Keratinocyte (primary cell): ENCODE measurements around the gene TIFAB. TPM values are rescaled to one million over a fixed set of nuclear protein-coding genes. Genes with fewer than 3 reads are reported as not detected.

ENCODE experiments used
- DNase-seq: peaks from one replicate; pipeline ENCODE4 v3.0.0-alpha.2; 2011; ENCODE audit warnings: low read depth, missing footprints, low spot score
- FAIRE-seq: peaks from 2 replicates; lab custom pipeline; 2011; peaks lifted over from hg19 to GRCh38; lab: Jason Lieb, UNC
- H2AFZ ChIP-seq: 2 replicates; pipeline ENCODE4 v1.6.0; 2012; ENCODE audit warnings: low read length, control low read depth, inconsistent platforms; ENCODE audit not compliant: control insufficient read depth
- H3K27ac ChIP-seq: 2 replicates; pipeline ENCODE4 v1.5.1; 2011; ENCODE audit warnings: low read length; ENCODE audit not compliant: control insufficient read depth, insufficient read depth
- H3K27me3 ChIP-seq: 3 replicates; pipeline ENCODE4 v1.6.0; 2011; ENCODE audit warnings: low read length; ENCODE audit not compliant: control insufficient read depth, insufficient read depth; ENCODE audit errors: extremely low read depth
- H3K36me3 ChIP-seq, 2 experiments: 2 replicates in 1 of 2; 3 replicates in 1 of 2; pipeline ENCODE4 v1.5.1; 2011; ENCODE audit warnings: low read length in 2 of 2, mild to moderate bottlenecking in 1 of 2; ENCODE audit not compliant: control insufficient read depth in 2 of 2, insufficient read depth in 2 of 2; ENCODE audit errors: extremely low read depth in 1 of 2
- H3K4me1 ChIP-seq: 3 replicates; pipeline ENCODE4 v1.5.1; 2011; ENCODE audit warnings: low read length; ENCODE audit not compliant: control insufficient read depth, insufficient read depth; ENCODE audit errors: extremely low read depth
- H3K4me2 ChIP-seq: 3 replicates; pipeline ENCODE4 v1.6.0; 2011; ENCODE audit warnings: low read depth, low read length; ENCODE audit not compliant: control insufficient read depth, insufficient read depth; ENCODE audit errors: extremely low read depth
- H3K4me3 ChIP-seq, 3 experiments: fragments of 200-600 bp in 1 of 3; sonication (generic) in 1 of 3; 2 replicates in 2 of 3; 3 replicates in 1 of 3; pipeline ENCODE4 v1.5.1; 2011 to 2016; ENCODE audit warnings: low read length in 3 of 3, mild to moderate bottlenecking in 3 of 3, control low read depth in 2 of 3, inconsistent platforms in 1 of 3, low read depth in 1 of 3, mixed read lengths in 1 of 3, mixed run types in 1 of 3, moderate library complexity in 1 of 3; ENCODE audit not compliant: control insufficient read depth in 2 of 3, insufficient read depth in 2 of 3; ENCODE audit errors: extremely low read depth in 1 of 3
- H3K79me2 ChIP-seq: 2 replicates; pipeline ENCODE4 v1.6.0; 2012; ENCODE audit warnings: low read length; ENCODE audit not compliant: control insufficient read depth, insufficient read depth
- H3K9ac ChIP-seq: 3 replicates; pipeline ENCODE4 v1.6.0; 2011; ENCODE audit warnings: low read length; ENCODE audit not compliant: control insufficient read depth, insufficient read depth; ENCODE audit errors: extremely low read depth
- H3K9me1 ChIP-seq: 3 replicates; pipeline ENCODE4 v1.6.0; 2011; ENCODE audit warnings: low read length; ENCODE audit not compliant: control insufficient read depth, insufficient read depth; ENCODE audit errors: extremely low read depth
- H3K9me3 ChIP-seq: 2 replicates; pipeline ENCODE4 v1.5.1; 2012; ENCODE audit warnings: low read depth, low read length; ENCODE audit not compliant: control insufficient read depth
- H4K20me1 ChIP-seq: 3 replicates; pipeline ENCODE4 v1.6.0; 2011; ENCODE audit warnings: low read length; ENCODE audit not compliant: control insufficient read depth, insufficient read depth; ENCODE audit errors: extremely low read depth
- EZH2 ChIP-seq: IDR thresholded peaks from one replicate; pipeline ENCODE4 v1.6.1; 2012; ENCODE audit warnings: inconsistent platforms, mild to moderate bottlenecking, low read length, moderate library complexity
- dilution Hi-C: fragments of 300-500 bp; cut with MboI; formaldehyde crosslinking; loops from one replicate; pipeline ENCODE4 v1.7.0; 2020; ENCODE audit warnings: low sequenced_read_pairs; ENCODE audit not compliant: extremely low pct_ligation_motif_present
- polyA plus RNA-seq, 5 experiments: library from polyadenylated mRNA; depleted of rRNA in 3 of 5; stranded (reverse) in 3 of 5; stranded (forward) in 1 of 5; unstranded in 1 of 5; fragments of >200 nt; gene quantifications; 1 replicate in 1 of 5; 2 replicates in 3 of 5; 3 replicates in 1 of 5; pipeline versions ENCODE4 v1.2.1 to v1.2.3, GENCODE V29; 2011 to 2012; ENCODE audit warnings: missing spikeins in 2 of 5, low read depth in 1 of 5, low replicate concordance in 1 of 5
- TF ChIP-seq, protein P1 (sequence below), 3 experiments: IDR thresholded peaks in 1 of 3; conservative IDR thresholded peaks in 1 of 3; optimal IDR thresholded peaks in 1 of 3; 2 replicates in 2 of 3; 3 replicates in 1 of 3; pipeline versions ENCODE3 to v1.5.1; 2011; ENCODE audit warnings: low read length in 3 of 3, mild to moderate bottlenecking in 3 of 3, moderate library complexity in 2 of 3, control low read depth in 1 of 3, inconsistent platforms in 1 of 3; ENCODE audit not compliant: insufficient read depth in 2 of 3; ENCODE audit errors: extremely low read depth in 1 of 3

The TIFAB gene
- polyA plus RNA-seq, 1 donor (not counting 4 experiments of a cell fraction or from before 2014, with no cell fraction given) = not detected

DNA sequence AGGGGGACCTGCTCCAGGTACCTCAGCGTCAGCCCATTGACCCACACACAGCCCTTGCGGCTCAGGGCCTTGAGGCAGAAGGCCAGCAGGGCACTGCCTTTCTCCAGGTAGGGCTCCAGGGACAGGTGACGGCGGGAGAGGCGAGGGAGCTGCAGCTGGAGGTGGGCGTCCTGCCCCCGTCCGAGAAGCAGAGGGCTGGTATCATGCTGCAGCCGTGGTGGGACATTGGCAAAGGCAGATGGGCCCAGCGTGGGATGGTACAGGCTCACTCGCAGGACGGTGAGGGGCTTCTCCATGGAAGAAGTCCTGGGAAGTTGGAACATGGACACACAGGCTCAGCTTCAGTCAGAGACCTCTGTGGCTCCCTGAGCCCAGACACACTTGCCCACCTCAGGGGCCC lies 2.5 kb downstream of the TIFAB start:
- Histone ChIP-seq H2AFZ (no peak overlapping the region), H3K79me2 (no peaks in the 10 kb centered on the region), H3K4me3 (no peak overlapping the region), H3K36me3 (no peaks in the 10 kb centered on the region), H3K4me2 (no peak overlapping the region), H4K20me1 (no peaks in the 10 kb centered on the region), H3K27ac (no peak overlapping the region), H3K4me1 (no peaks in the 10 kb centered on the region), H3K9me1 (no peaks in the 10 kb centered on the region), H3K9ac (no peak overlapping the region), H3K27me3 (peaks cover 41% of the 10 kb centered on the region), H3K9me3 (no peaks in the 10 kb centered on the region)
- TF ChIP-seq, protein P1, sequence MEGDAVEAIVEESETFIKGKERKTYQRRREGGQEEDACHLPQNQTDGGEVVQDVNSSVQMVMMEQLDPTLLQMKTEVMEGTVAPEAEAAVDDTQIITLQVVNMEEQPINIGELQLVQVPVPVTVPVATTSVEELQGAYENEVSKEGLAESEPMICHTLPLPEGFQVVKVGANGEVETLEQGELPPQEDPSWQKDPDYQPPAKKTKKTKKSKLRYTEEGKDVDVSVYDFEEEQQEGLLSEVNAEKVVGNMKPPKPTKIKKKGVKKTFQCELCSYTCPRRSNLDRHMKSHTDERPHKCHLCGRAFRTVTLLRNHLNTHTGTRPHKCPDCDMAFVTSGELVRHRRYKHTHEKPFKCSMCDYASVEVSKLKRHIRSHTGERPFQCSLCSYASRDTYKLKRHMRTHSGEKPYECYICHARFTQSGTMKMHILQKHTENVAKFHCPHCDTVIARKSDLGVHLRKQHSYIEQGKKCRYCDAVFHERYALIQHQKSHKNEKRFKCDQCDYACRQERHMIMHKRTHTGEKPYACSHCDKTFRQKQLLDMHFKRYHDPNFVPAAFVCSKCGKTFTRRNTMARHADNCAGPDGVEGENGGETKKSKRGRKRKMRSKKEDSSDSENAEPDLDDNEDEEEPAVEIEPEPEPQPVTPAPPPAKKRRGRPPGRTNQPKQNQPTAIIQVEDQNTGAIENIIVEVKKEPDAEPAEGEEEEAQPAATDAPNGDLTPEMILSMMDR (optimal IDR thresholded peaks at IDR 0.05 in 1 of 3, IDR thresholded peaks at IDR 0.05 in 1 of 3, conservative IDR thresholded peaks at IDR 0.05 in 1 of 3; ENCODE audit: extremely low read depth in 1 of 3, insufficient read depth in 2 of 3, low read length in 3 of 3) = no peak
- TF ChIP-seq EZH2 = no peak
- FAIRE-seq (no peak), DNase-seq (no peak)
- dilution Hi-C loops = loop anchor here (25.0 kb wide), 1 partner anchor 388 kb away; the partner anchor contains the start of gene SLC25A48

- H3K4me2 ChIP-seq = no peak overlapping the region
- no peak overlapping the region for H3K9ac ChIP-seq
- no peak for DNase-seq
- no peak overlapping the region for H3K4me3 ChIP-seq
- no peaks in the 10 kb centered on the region for H3K9me1 ChIP-seq
- no peaks in the 10 kb centered on the region for H3K79me2 ChIP-seq
- no peak overlapping the region for H3K27ac ChIP-seq
- H3K27me3 ChIP-seq = peaks cover 41% of the 10 kb centered on the region
- H3K9me3 ChIP-seq = no peaks in the 10 kb centered on the region
- no peaks in the 10 kb centered on the region for H4K20me1 ChIP-seq
- dilution Hi-C loops = no loop called here
- FAIRE-seq = no peak
- no peaks in the 10 kb centered on the region for H3K36me3 ChIP-seq
- no peaks in the 10 kb centered on the region for H3K4me1 ChIP-seq
- H2AFZ ChIP-seq = no peak overlapping the region
- TF ChIP-seq EZH2 = no peak
- TF ChIP-seq, protein P1 (optimal IDR thresholded peaks at IDR 0.05 in 1 of 3, IDR thresholded peaks at IDR 0.05 in 1 of 3, conservative IDR thresholded peaks at IDR 0.05 in 1 of 3; ENCODE audit: extremely low read depth in 1 of 3, insufficient read depth in 2 of 3, low read length in 3 of 3) = no peak
Observed at GRCh38 chr5:135448791-135449507, 3.2 kb downstream of the TIFAB start.
